Testis (tissue), 3 donors: Measurements from ENCODE around the gene FASTKD3. TPM values are rescaled to one million over a fixed set of nuclear protein-coding genes. Genes with fewer than 3 reads are reported as not detected.
A peak's percentile ranks its signal among the peaks of the same experiment; 100 is the strongest.

Experiments used
- DNase-seq: peaks from one replicate; pipeline ENCODE4 v3.0.0-alpha.2; 2019
- H3K27ac ChIP-seq, 2 donors: fragments of 200-600 bp; sonication (generic); one replicate each; pipeline ENCODE4 v1.5.1; 2019
- H3K27me3 ChIP-seq: fragments of 200-600 bp; sonication (generic); one replicate; pipeline ENCODE4 v1.5.1; 2019
- H3K36me3 ChIP-seq: fragments of 200-600 bp; sonication (generic); one replicate; pipeline ENCODE4 v1.5.1; 2017; ENCODE audit warnings: low read depth; ENCODE audit errors: missing control alignments
- H3K4me1 ChIP-seq: fragments of 200-600 bp; sonication (generic); one replicate; pipeline ENCODE4 v1.5.1; 2019
- H3K4me3 ChIP-seq, 2 donors: fragments of 200-600 bp; sonication (generic); one replicate each; pipeline ENCODE4 v1.5.1; 2017 to 2019
- H3K9me3 ChIP-seq: fragments of 200-600 bp; sonication (generic); one replicate; pipeline ENCODE4 v1.5.1; 2017
- POLR2A ChIP-seq: fragments of 450-650 bp; IDR thresholded peaks from one replicate; pipeline ENCODE4 v1.6.1; 2017; ENCODE audit warnings: antibody characterized with exemption, mild to moderate bottlenecking, moderate library complexity
- WGBS, 2 donors: methylation state at CpG; one replicate each; pipeline ENCODE4 v1.1.5; 2018; 5-methylcytosine and 5-hydroxymethylcytosine counted together
- intact Hi-C: fragments of 100-400 bp; cut with DNase I; formaldehyde crosslinking; loops from one replicate; pipeline ENCODE4 v1.15.1; 2023; ENCODE audit warnings: low total_unique reads
- polyA plus RNA-seq: library from polyadenylated mRNA; stranded (reverse); fragments of 350-450 nt; fragmentation: Illumina TruSeq; extraction: RNeasy Lipid Tissue Mini Kit (QIAGEN cat#74804); gene quantifications from one replicate; pipeline ENCODE4 v1.2.3, GENCODE V29; 2014; ENCODE audit warnings: low read depth, low replicate concordance; ENCODE audit not compliant: insufficient read depth
- total RNA-seq, 2 donors: library from RNA; depleted of rRNA; stranded (reverse); fragments of >200 nt; gene quantifications; one replicate each; pipeline ENCODE4 v1.2.3, GENCODE V29; 2016
- TF ChIP-seq, protein P1 (sequence below), 3 experiments: fragments of 450-650 bp in 2 of 3; fragments of 200-600 bp in 1 of 3; sonication (generic) in 1 of 3; IDR thresholded peaks; one replicate each; pipeline ENCODE4 v1.5.1; 2016 to 2019; ENCODE audit warnings: antibody characterized with exemption in 3 of 3, mild to moderate bottlenecking in 2 of 3, moderate library complexity in 1 of 3

Gene FASTKD3
- total and polyA plus RNA-seq, 3 donors from 2014 or later = 8.0 to 11.7 (median 11.7) TPM

DNA sequence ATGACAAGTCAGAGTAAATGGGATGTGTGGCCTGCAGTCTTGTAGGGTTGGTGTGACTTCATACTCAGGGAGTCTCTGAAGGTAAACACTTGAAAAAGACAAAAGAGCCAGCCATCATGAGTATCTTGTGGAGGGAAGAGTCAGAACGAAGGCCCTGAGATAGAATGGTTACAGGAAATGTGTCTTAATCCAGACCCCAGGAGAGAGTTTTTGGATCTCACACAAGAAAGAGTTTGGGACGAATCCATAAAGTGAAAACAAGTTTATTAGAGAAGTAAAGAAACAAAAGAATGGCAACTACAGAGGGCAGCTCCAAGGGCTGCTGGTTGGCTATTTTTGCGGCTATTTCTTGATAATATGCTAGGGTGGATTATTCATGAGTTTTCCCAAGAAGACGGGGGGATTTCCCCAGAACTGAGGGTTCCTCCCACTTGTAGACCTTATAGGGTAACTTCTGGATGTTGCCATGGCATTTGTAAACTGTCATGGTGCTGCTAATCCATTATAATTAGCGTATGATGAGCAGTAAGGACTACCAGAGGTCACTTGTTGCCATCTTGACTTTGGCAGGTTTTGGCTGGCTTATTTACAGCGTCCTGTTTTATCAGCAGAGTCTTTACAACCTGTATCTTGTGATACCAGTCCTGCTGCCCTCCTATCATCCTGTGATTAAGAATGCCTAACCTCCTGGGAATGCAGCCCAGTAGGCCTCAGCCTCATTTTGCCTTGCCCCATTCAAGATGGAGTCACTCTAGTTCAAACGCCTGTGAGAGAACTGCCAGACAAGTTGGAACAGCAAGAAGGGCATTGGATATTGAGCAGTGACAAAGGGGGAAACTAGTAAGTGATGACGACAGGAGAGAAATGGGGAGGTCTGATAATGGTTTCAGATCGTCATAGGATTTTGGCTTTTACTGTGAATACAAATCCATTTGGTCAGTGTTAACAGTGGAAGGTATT, 34.1 kb upstream of the FASTKD3 start:
- H3K4me3 ChIP-seq = no peak overlapping the region
- H3K4me1 ChIP-seq = no peaks in the 10 kb centered on the region
- no peak for DNase-seq
- intact Hi-C loops = no loop called here
- H3K9me3 ChIP-seq = no peaks in the 10 kb centered on the region
- TF ChIP-seq, protein P1, sequence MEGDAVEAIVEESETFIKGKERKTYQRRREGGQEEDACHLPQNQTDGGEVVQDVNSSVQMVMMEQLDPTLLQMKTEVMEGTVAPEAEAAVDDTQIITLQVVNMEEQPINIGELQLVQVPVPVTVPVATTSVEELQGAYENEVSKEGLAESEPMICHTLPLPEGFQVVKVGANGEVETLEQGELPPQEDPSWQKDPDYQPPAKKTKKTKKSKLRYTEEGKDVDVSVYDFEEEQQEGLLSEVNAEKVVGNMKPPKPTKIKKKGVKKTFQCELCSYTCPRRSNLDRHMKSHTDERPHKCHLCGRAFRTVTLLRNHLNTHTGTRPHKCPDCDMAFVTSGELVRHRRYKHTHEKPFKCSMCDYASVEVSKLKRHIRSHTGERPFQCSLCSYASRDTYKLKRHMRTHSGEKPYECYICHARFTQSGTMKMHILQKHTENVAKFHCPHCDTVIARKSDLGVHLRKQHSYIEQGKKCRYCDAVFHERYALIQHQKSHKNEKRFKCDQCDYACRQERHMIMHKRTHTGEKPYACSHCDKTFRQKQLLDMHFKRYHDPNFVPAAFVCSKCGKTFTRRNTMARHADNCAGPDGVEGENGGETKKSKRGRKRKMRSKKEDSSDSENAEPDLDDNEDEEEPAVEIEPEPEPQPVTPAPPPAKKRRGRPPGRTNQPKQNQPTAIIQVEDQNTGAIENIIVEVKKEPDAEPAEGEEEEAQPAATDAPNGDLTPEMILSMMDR (IDR thresholded peaks at IDR 0.05) = no peak
- no peak for TF ChIP-seq POLR2A
- no peaks in the 10 kb centered on the region for H3K36me3 ChIP-seq
- no peaks in the 10 kb centered on the region for H3K27me3 ChIP-seq
- WGBS, 2 donors = 87 to 88% methylated on average over 9 of the region's 9 CpGs
- H3K27ac ChIP-seq = no peak overlapping the region

- H3K4me3 ChIP-seq = no peak overlapping the region
- H3K27me3 ChIP-seq = no peaks in the 10 kb centered on the region
- WGBS, 2 donors = 55 to 90% methylated on average over 3 of the region's 3 CpGs
- DNase-seq = no peak
- no peaks in the 10 kb centered on the region for H3K9me3 ChIP-seq
- no peaks in the 10 kb centered on the region for H3K4me1 ChIP-seq
- intact Hi-C loops = no loop called here
- TF ChIP-seq, protein P1 (IDR thresholded peaks at IDR 0.05) = no peak
- no peak for TF ChIP-seq POLR2A
- H3K36me3 ChIP-seq = no peaks in the 10 kb centered on the region
- no peak overlapping the region for H3K27ac ChIP-seq
Measured at GRCh38 chr5:7902201-7902600, 33.4 kb upstream of the FASTKD3 start.

DNA sequence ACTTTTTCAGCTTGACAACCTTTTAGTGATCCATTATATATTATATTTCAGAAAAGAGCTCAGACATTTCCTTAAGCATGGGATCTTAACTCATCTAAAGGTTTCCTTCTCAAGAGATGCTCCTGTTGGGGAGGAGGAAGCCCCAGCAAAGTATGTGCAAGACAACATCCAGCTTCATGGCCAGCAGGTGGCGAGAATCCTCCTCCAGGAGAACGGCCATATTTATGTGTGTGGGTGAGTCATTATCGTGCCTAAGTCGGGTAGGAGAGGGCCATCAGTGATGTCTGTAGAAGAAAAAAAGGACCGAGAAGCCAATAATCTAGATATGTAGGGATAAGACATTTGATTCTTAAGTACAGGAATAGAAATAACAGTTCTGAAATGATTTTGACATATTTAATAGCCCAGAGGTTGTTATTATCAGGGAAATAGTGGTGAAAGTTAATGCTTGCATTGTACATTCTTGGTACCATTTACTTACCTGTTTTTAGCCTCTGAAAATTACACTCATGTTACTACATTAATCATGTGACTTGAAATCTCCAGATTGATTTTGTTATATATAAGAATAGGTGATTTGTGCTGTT, 28.3 kb upstream of the FASTKD3 start:
- peak; percentile 45 for DNase-seq
- Histone ChIP-seq H3K9me3 (no peaks in the 10 kb centered on the region), H3K27ac (no peak overlapping the region), H3K27me3 (no peaks in the 10 kb centered on the region), H3K4me3 (no peak overlapping the region), H3K4me1 (no peaks in the 10 kb centered on the region), H3K36me3 (no peaks in the 10 kb centered on the region)
- TF ChIP-seq, protein P1 (IDR thresholded peaks at IDR 0.05) = peak in 1 of 3 experiments; percentile 16
- TF ChIP-seq POLR2A = no peak
- intact Hi-C loops = no loop called here
- WGBS, 2 donors = 60 to 67% methylated on average over 5 of the region's 5 CpGs

- Histone ChIP-seq H3K4me3 (no peak overlapping the region), H3K27me3 (no peaks in the 10 kb centered on the region), H3K27ac (no peak overlapping the region), H3K36me3 (no peaks in the 10 kb centered on the region), H3K9me3 (no peaks in the 10 kb centered on the region), H3K4me1 (no peaks in the 10 kb centered on the region)
- WGBS, 2 donors = 80% methylated on average over 2 of the region's 2 CpGs
- DNase-seq = no peak
- intact Hi-C loops = no loop called here
- TF ChIP-seq, protein P1 (IDR thresholded peaks at IDR 0.05) = no peak
- no peak for TF ChIP-seq POLR2A
Measured at GRCh38 chr5:7894860-7895259, 26.0 kb upstream of the FASTKD3 start.
